T-cell (primary cell): ENCODE measurements around the gene MSI1. TPM values are rescaled to one million over a fixed set of nuclear protein-coding genes. Genes with fewer than 3 reads are reported as not detected.

Source experiments
- ATAC-seq, 4 experiments: fragments of 200-7000 bp in 3 of 4; fragments of 150-1000 bp in 1 of 4; cut with Tn5 transposase; replicated peaks in 1 of 4; 1 replicate in 3 of 4; 2 replicates in 1 of 4; pipeline ENCODE4 v1.10.0; 2021; ENCODE audit warnings: moderate library complexity in 3 of 4, mild to moderate bottlenecking in 2 of 4, moderate number of reproducible peaks in 1 of 4
- CTCF ChIA-PET, 2 donors: fragments of 300-600 bp; sonication (Branson Sonifier 250); formaldehyde crosslinking; loops; one replicate each; lab custom pipeline; 2022; ENCODE audit warnings: antibody characterized with exemption in 2 of 2; lab: Charles Lee
- POLR2A ChIA-PET, 2 donors: fragments of 300-600 bp; sonication (Branson Sonifier 250); formaldehyde crosslinking; loops; one replicate each; lab custom pipeline; 2022; ENCODE audit warnings: antibody characterized with exemption in 2 of 2; lab: Charles Lee
- DNase-seq, 35 experiments: peaks; one replicate each; pipeline versions ENCODE4 v3.0.0 to v3.0.0-alpha.2; 2013 to 2023
- H3K27ac ChIP-seq: one replicate; pipeline ENCODE4 v1.5.1; 2013; ENCODE audit warnings: low read length
- H3K27me3 ChIP-seq, 2 experiments: replicated peaks in 1 of 2; 1 replicate in 1 of 2; 2 replicates in 1 of 2; pipeline versions ENCODE4 v1.6.1 to v1.7.0; 2013; ENCODE audit warnings: low read length in 1 of 2, mixed read lengths in 1 of 2; ENCODE audit not compliant: control insufficient read depth in 2 of 2, insufficient read depth in 2 of 2; ENCODE audit errors: extremely low read depth in 1 of 2
- H3K36me3 ChIP-seq, 2 donors: 1 replicate in 1 of 2; 2 replicates in 1 of 2; pipeline versions ENCODE4 v1.6.1 to v1.7.0; 2013; ENCODE audit warnings: low read length in 1 of 2; ENCODE audit not compliant: control insufficient read depth in 2 of 2, insufficient read depth in 1 of 2; ENCODE audit errors: extremely low read depth in 1 of 2
- H3K4me1 ChIP-seq, 2 experiments: 1 replicate in 1 of 2; 2 replicates in 1 of 2; pipeline versions ENCODE4 v1.6.1 to v1.7.0; 2013; ENCODE audit warnings: low read length in 2 of 2, mixed read lengths in 1 of 2; ENCODE audit not compliant: insufficient read depth in 2 of 2, control insufficient read depth in 1 of 2; ENCODE audit errors: extremely low read depth in 1 of 2
- H3K4me3 ChIP-seq, 2 donors: 1 replicate in 1 of 2; 2 replicates in 1 of 2; pipeline versions ENCODE4 v1.5.1 to v1.7.0; 2013; ENCODE audit warnings: mild to moderate bottlenecking in 2 of 2, low read length in 1 of 2, moderate library complexity in 1 of 2; ENCODE audit not compliant: control insufficient read depth in 1 of 2; ENCODE audit errors: extremely low read depth in 1 of 2
- H3K9me3 ChIP-seq: 2 replicates; pipeline ENCODE4 v1.7.0; 2013
- H3K27ac Mint-ChIP-seq, 2 donors: one replicate each; pipeline ENCODE4 v1.8.0; 2020 to 2021; ENCODE audit warnings: mild to moderate bottlenecking in 2 of 2, mixed read lengths in 2 of 2
- H3K27me3 Mint-ChIP-seq, 2 donors: one replicate each; pipeline ENCODE4 v1.8.0; 2021 to 2022; ENCODE audit warnings: mixed read lengths in 2 of 2
- H3K36me3 Mint-ChIP-seq: one replicate; pipeline ENCODE4 v1.8.0; 2021; ENCODE audit warnings: mixed read lengths
- H3K4me1 Mint-ChIP-seq, 3 donors: one replicate each; pipeline ENCODE4 v1.8.0; 2020 to 2022; ENCODE audit warnings: mixed read lengths in 3 of 3, mild to moderate bottlenecking in 1 of 3
- H3K4me3 Mint-ChIP-seq, 3 donors: one replicate each; pipeline ENCODE4 v1.8.0; 2020 to 2022; ENCODE audit warnings: mild to moderate bottlenecking in 3 of 3, mixed read lengths in 3 of 3, moderate library complexity in 3 of 3
- H3K9me3 Mint-ChIP-seq, 3 donors: one replicate each; pipeline ENCODE4 v1.8.0; 2020 to 2022; ENCODE audit warnings: mixed read lengths in 3 of 3
- WGBS: methylation state at CpG from one replicate; pipeline ENCODE4 v1.1.5; 2013; ENCODE audit warnings: missing lambda C conversion rate; ENCODE audit not compliant: insufficient coverage; 5-methylcytosine and 5-hydroxymethylcytosine counted together
- total RNA-seq, 35 experiments: library from RNA in 6 of 35; stranded (reverse) in 6 of 35; fragments of 120-200 nt in 1 of 35; gene quantifications; one replicate each; pipeline versions ENCODE4 v1.2.1 to v1.2.4 and lab custom pipeline; 2013 to 2026

The MSI1 gene
- total RNA-seq, 5 donors from 2014 or later (not counting 1 experiment from before 2014, with no cell fraction given), result 0.15 TPM; not detected in 4

GRCh38 chr12:120328228-120328627 lies 40.7 kb downstream of the MSI1 start:
- no peak overlapping the region for H3K27ac Mint-ChIP-seq
- H3K9me3 Mint-ChIP-seq, result no peaks in the 10 kb centered on the region
- Histone ChIP-seq H3K9me3 (no peaks in the 10 kb centered on the region), H3K27ac (no peak overlapping the region), H3K4me1 (peaks cover 0 to 9% of the 10 kb centered on the region in 2 experiments), H3K36me3 (no peaks in the 10 kb centered on the region), H3K4me3 (no peak overlapping the region), H3K27me3 (peaks cover 0 to 25% of the 10 kb centered on the region in 2 experiments)
- no peak overlapping the region for H3K4me3 Mint-ChIP-seq
- WGBS, result 67% methylated on average over 2 of the region's 4 CpGs
- ATAC-seq (no peak), DNase-seq (no peak)
- POLR2A ChIA-PET, result no interaction called here
- H3K4me1 Mint-ChIP-seq, result peaks cover 8 to 12% (median 9%) of the 10 kb centered on the region in 3 donors
- H3K36me3 Mint-ChIP-seq, result no peaks in the 10 kb centered on the region
- H3K27me3 Mint-ChIP-seq, result peaks cover 6 to 7% of the 10 kb centered on the region in 2 donors
- CTCF ChIA-PET, result interaction anchor here in 1 of 2 donors (0.6 to 0.7 kb wide), 2 partner anchors 1388 to 1477 kb away, joined by 3 read pairs; no protein-coding TSS in a partner anchor

DNA sequence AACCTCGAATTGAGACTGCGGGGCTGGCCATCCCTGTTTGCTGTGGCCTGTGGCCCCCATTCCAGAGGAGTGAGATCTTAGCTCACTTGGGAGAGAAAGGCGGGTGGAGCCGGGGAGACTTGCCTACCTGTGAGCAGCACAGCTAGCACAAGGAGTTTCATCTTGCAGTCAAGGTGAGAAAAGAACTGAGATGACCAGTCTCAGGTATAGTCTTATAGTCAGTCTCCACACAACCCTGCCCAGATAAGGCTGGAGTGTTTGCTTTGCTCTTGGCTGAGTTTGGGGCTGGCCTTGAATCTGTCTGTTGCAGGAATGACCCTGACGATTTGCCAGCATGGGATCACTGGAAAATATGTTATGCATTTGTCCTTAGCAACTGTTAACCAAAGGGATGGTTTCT lies 41.4 kb downstream of the MSI1 start, which contains the start of gene PLA2G1B:
TSS of gene PLA2G1B (minus strand) at position 187 of the 400 bp plus-strand sequence. CDS start at position 161, 26 bp downstream.
- ChIA-PET CTCF (interaction anchor here in 1 of 2 donors (1.3 kb wide), 1 partner anchor 10 kb away, joined by 3 read pairs; no protein-coding TSS in a partner anchor), POLR2A (no interaction called here)
- Mint-ChIP-seq H3K4me1 (peaks cover 8 to 12% (median 9%) of the 10 kb centered on the region in 3 donors), H3K9me3 (no peaks in the 10 kb centered on the region), H3K36me3 (no peaks in the 10 kb centered on the region), H3K27ac (no peak within 1 kb of the TSS), H3K4me3 (no peak within 1 kb of the TSS), H3K27me3 (peaks cover 5 to 7% of the 10 kb centered on the region in 2 donors)
- Histone ChIP-seq H3K36me3 (no peaks in the 10 kb centered on the region), H3K27ac (no peak within 1 kb of the TSS), H3K4me3 (no peak within 1 kb of the TSS), H3K9me3 (no peaks in the 10 kb centered on the region), H3K4me1 (peaks cover 0 to 9% of the 10 kb centered on the region in 2 experiments), H3K27me3 (peaks cover 0 to 24% of the 10 kb centered on the region in 2 experiments)
- 90% methylated on average over 4 of the region's 5 CpGs for WGBS
- ATAC-seq (no peak), DNase-seq (no peak)

- Histone ChIP-seq H3K9me3 (no peaks in the 10 kb centered on the region), H3K27ac (no peak overlapping the region), H3K4me3 (no peak overlapping the region), H3K27me3 (peaks cover 0 to 12% of the 10 kb centered on the region in 2 experiments), H3K36me3 (no peaks in the 10 kb centered on the region), H3K4me1 (peaks cover 0 to 9% of the 10 kb centered on the region in 2 experiments)
- Mint-ChIP-seq H3K36me3 (no peaks in the 10 kb centered on the region), H3K27ac (no peak overlapping the region), H3K9me3 (no peaks in the 10 kb centered on the region), H3K4me1 (peaks cover 8 to 12% (median 9%) of the 10 kb centered on the region in 3 donors), H3K27me3 (no peaks in the 10 kb centered on the region), H3K4me3 (peak overlapping the region in 1 of 3 donors; percentile 91)
- ATAC-seq, result peak in 1 of 4 experiments; percentile 26
- WGBS, result 83% methylated on average over 6 of the region's 9 CpGs
- DNase-seq, result no peak
- ChIA-PET CTCF (interaction anchor here (0.5 to 1.0 kb wide), 3 partner anchors 17 to 647 kb away, joined by 3 to 10 read pairs (median 5); partner anchors contain the start of gene SIRT4 (in 1 of the 2)), POLR2A (no interaction called here)
Observed at GRCh38 chr12:120324841-120325417, 44.0 kb downstream of the MSI1 start.

DNA sequence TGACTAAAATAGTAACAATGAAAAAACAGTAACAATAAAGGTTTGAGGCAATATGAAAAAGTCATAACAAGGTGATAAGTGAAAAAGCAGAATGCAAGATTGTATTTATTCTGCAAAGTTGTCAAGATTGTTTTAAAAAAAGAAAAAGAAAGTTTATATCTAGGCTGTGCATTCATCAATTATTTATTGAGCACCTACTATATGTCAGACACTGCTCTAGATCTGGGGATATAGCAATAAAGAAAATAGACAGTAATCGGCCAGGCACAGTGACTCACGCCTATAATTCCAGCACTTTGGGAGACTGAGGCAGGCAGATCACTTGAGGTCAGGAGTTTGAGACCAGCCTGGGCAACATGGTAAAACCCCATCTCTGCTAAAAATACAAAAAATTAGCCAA lies 45.2 kb downstream of the MSI1 start:
- POLR2A ChIA-PET, result no interaction called here
- H3K27me3 Mint-ChIP-seq, result no peaks in the 10 kb centered on the region

DNA sequence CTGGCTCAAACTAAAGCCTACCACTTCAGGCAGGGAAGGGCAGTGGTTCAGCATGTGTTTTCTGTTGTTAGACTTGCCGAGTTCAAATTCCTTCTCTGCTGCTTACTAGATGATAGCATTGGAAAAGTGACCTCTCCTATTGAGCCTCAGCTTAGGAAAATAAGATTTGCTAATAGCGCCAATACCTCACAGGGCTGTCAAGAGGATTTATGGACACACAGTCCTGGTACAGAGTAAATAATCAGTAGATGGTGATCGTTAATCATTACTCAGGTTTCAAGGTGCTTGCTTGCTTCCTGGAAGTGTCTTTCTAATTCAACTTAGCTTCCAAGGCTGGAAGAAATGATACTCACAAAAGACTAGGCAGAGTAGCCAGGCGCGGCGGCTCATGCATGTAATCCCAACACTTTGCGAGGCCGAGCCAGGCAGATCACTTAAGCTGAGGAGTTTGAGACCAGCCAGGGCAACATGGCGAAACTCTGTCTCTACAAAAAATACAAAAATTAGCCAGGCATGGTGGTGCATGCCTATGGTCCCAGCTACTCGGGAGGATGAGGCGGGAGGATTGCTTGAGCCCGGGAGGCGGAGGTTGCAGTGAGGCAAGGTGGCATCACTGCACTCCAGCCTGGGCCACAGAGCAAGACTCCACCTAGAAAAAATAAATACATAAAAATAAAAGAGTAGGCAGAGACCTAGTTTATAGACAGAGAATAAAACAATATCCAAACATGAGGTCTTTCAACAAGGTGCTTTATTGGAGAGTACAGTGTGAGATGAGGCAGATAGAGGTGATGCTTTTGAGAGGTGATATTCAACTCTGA lies 47.4 kb downstream of the MSI1 start:
- Mint-ChIP-seq H3K27ac (no peak overlapping the region), H3K27me3 (no peaks in the 10 kb centered on the region), H3K4me3 (no peak overlapping the region), H3K4me1 (peaks cover 20 to 22% (median 21%) of the 10 kb centered on the region in 3 donors), H3K36me3 (no peaks in the 10 kb centered on the region), H3K9me3 (no peaks in the 10 kb centered on the region)
- Histone ChIP-seq H3K27me3 (peaks cover 0 to 6% of the 10 kb centered on the region in 2 experiments), H3K4me1 (peaks cover 7 to 22% of the 10 kb centered on the region in 2 experiments), H3K36me3 (no peaks in the 10 kb centered on the region), H3K27ac (no peak overlapping the region), H3K4me3 (no peak overlapping the region), H3K9me3 (no peaks in the 10 kb centered on the region)
- POLR2A ChIA-PET, result no interaction called here
- ATAC-seq (no peak), DNase-seq (no peak)
- CTCF ChIA-PET, result interaction anchor here (1.0 to 1.2 kb wide), 2 partner anchors 8 to 33 kb away, joined by 3 to 4 read pairs; no protein-coding TSS in a partner anchor
- WGBS, result 86% methylated on average over 5 of the region's 13 CpGs

More for the DNA sequence above, 45.2 kb downstream of the MSI1 start:
- H3K9me3 Mint-ChIP-seq, result no peaks in the 10 kb centered on the region
- Histone ChIP-seq H3K27me3 (peaks cover 0 to 12% of the 10 kb centered on the region in 2 experiments), H3K27ac (no peak overlapping the region), H3K4me3 (no peak overlapping the region), H3K36me3 (no peaks in the 10 kb centered on the region), H3K4me1 (peaks cover 0 to 9% of the 10 kb centered on the region in 2 experiments), H3K9me3 (no peaks in the 10 kb centered on the region)
- ATAC-seq, result no peak
- H3K4me1 Mint-ChIP-seq, result peaks cover 8 to 12% (median 9%) of the 10 kb centered on the region in 3 donors
- CTCF ChIA-PET, result no interaction called here
- H3K27ac Mint-ChIP-seq, result no peak overlapping the region
- H3K4me3 Mint-ChIP-seq, result no peak overlapping the region
- DNase-seq, result no peak
- no peaks in the 10 kb centered on the region for H3K36me3 Mint-ChIP-seq
- WGBS, result 90% methylated on average over 2 of the region's 2 CpGs
